Endodermal cell (in vitro differentiated cells): ENCODE results near the gene ADAMTS17. TPM values are rescaled to one million over a fixed set of nuclear protein-coding genes. Genes with fewer than 3 reads are reported as not detected.

Source experiments
- DNase-seq: peaks from one replicate; pipeline ENCODE4 v3.0.0-alpha.2; 2017
- H3K27ac ChIP-seq: 2 replicates; pipeline ENCODE4 v1.5.1; 2013; ENCODE audit warnings: mild to moderate bottlenecking, low read depth, low read length, moderate library complexity
- H3K27me3 ChIP-seq: 2 replicates; pipeline ENCODE4 v1.6.1; 2013; ENCODE audit warnings: mild to moderate bottlenecking, low read length, moderate library complexity; ENCODE audit not compliant: insufficient read depth, control insufficient read depth, poor library complexity, severe bottlenecking
- H3K36me3 ChIP-seq: 2 replicates; pipeline ENCODE4 v1.7.0; 2013; ENCODE audit warnings: mild to moderate bottlenecking, low read length, moderate library complexity; ENCODE audit not compliant: control insufficient read depth, insufficient read depth
- H3K4me1 ChIP-seq: one replicate; pipeline ENCODE4 v1.7.0; 2013; ENCODE audit warnings: low read length; ENCODE audit not compliant: control insufficient read depth, insufficient read depth
- H3K4me3 ChIP-seq: 2 replicates; pipeline ENCODE4 v1.5.1; 2013; ENCODE audit warnings: mild to moderate bottlenecking, low read length, moderate library complexity
- H3K9ac ChIP-seq: 2 replicates; pipeline ENCODE4 v1.6.1; 2013; ENCODE audit warnings: mild to moderate bottlenecking, low read length, moderate library complexity; ENCODE audit not compliant: poor library complexity, severe bottlenecking; ENCODE audit errors: extremely low read depth
- H3K9me3 ChIP-seq: 2 replicates; pipeline ENCODE4 v1.6.1; 2013; ENCODE audit warnings: mild to moderate bottlenecking, low read length, moderate library complexity; ENCODE audit not compliant: control insufficient read depth
- H3K27ac Mint-ChIP-seq: 2 replicates; pipeline ENCODE4 v1.8.0; 2020; ENCODE audit warnings: mixed read lengths
- H3K27me3 Mint-ChIP-seq: 2 replicates; pipeline ENCODE4 v1.8.0; 2021; ENCODE audit warnings: mild to moderate bottlenecking, mixed read lengths; ENCODE audit not compliant: insufficient read depth
- H3K36me3 Mint-ChIP-seq: 2 replicates; pipeline ENCODE4 v1.8.0; 2020; ENCODE audit warnings: low read depth, mixed read lengths
- H3K4me1 Mint-ChIP-seq: 2 replicates; pipeline ENCODE4 v1.8.0; 2020; ENCODE audit warnings: mixed read lengths
- H3K4me3 Mint-ChIP-seq: 2 replicates; pipeline ENCODE4 v1.8.0; 2020; ENCODE audit warnings: mild to moderate bottlenecking, moderate library complexity, mixed read lengths
- H3K9me3 Mint-ChIP-seq: 2 replicates; pipeline ENCODE4 v1.8.0; 2020; ENCODE audit warnings: mild to moderate bottlenecking, mixed read lengths
- WGBS, 2 experiments: methylation state at CpG; one replicate each; pipeline versions ENCODE4 v1.1.5 to v1.1.7; 2013; ENCODE audit warnings: missing lambda C conversion rate in 2 of 2, mixed read lengths in 1 of 2; ENCODE audit not compliant: insufficient coverage in 1 of 2, insufficient read length in 1 of 2; 5-methylcytosine and 5-hydroxymethylcytosine counted together
- total RNA-seq, 2 donors: library from RNA; stranded (reverse); fragmentation: NEBNext Ultra II Directional in 1 of 2; extraction: Animal tissue kit (Norgen Biotek cat#: 25700) in 1 of 2; gene quantifications; 2 replicates in 1 of 2; 3 replicates in 1 of 2; pipeline ENCODE4 v1.2.1, GENCODE V29; 2021
- TF ChIP-seq, protein P1 (sequence below): fragments of 200-600 bp; sonication (generic); conservative IDR thresholded peaks from 2 replicates; pipeline ENCODE4 v1.5.0; 2021; ENCODE audit warnings: antibody characterized with exemption, mild to moderate bottlenecking

Gene ADAMTS17
- total RNA-seq, 2 donors from 2014 or later: 0.82 to 2.3 TPM

- DNase-seq: peak; percentile 5
- Histone ChIP-seq H3K9me3 (no peaks in the 10 kb centered on the region), H3K9ac (no peak overlapping the region), H3K4me3 (no peak overlapping the region), H3K27me3 (no peaks in the 10 kb centered on the region), H3K36me3 (no peaks in the 10 kb centered on the region), H3K4me1 (no peaks in the 10 kb centered on the region), H3K27ac (no peak overlapping the region)
- H3K4me1 Mint-ChIP-seq: no peaks in the 10 kb centered on the region
- H3K27ac Mint-ChIP-seq: no peak overlapping the region
- 91 to 95% methylated on average over 6 to 8 of the region's 9 CpGs for WGBS, 2 experiments
- peaks cover 3% of the 10 kb centered on the region for H3K36me3 Mint-ChIP-seq
- H3K9me3 Mint-ChIP-seq: no peaks in the 10 kb centered on the region
- H3K4me3 Mint-ChIP-seq: no peak overlapping the region
- TF ChIP-seq, protein P1, sequence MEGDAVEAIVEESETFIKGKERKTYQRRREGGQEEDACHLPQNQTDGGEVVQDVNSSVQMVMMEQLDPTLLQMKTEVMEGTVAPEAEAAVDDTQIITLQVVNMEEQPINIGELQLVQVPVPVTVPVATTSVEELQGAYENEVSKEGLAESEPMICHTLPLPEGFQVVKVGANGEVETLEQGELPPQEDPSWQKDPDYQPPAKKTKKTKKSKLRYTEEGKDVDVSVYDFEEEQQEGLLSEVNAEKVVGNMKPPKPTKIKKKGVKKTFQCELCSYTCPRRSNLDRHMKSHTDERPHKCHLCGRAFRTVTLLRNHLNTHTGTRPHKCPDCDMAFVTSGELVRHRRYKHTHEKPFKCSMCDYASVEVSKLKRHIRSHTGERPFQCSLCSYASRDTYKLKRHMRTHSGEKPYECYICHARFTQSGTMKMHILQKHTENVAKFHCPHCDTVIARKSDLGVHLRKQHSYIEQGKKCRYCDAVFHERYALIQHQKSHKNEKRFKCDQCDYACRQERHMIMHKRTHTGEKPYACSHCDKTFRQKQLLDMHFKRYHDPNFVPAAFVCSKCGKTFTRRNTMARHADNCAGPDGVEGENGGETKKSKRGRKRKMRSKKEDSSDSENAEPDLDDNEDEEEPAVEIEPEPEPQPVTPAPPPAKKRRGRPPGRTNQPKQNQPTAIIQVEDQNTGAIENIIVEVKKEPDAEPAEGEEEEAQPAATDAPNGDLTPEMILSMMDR: no peak
- H3K27me3 Mint-ChIP-seq: no peaks in the 10 kb centered on the region
Measured at GRCh38 chr15:100252779-100253417, 88.9 kb downstream of the ADAMTS17 start.

DNA sequence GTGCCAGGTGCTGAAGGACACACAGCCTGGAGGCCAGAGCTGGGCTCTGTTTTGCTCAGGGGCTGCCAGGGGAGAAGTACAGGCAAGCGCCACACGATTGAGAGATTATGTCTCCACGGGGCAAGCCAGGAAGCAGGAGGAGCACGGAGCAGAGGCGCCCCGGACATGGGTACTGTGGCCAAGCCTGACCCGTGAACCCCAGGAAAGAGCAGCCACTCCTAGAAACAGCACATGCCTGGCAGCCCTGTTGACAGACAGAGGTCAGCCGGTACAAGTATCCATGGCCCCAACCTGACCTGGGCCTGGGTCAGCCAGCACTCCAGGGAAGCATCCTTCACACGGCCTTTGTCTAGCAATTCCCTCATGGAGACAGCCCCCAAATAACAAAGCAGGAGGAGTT, 89.4 kb downstream of the ADAMTS17 start:
- Mint-ChIP-seq H3K4me3 (no peak overlapping the region), H3K36me3 (no peaks in the 10 kb centered on the region), H3K9me3 (no peaks in the 10 kb centered on the region), H3K4me1 (no peaks in the 10 kb centered on the region), H3K27ac (no peak overlapping the region), H3K27me3 (no peaks in the 10 kb centered on the region)
- 88 to 93% methylated on average over 5 to 9 of the region's 9 CpGs for WGBS, 2 experiments
- Histone ChIP-seq H3K4me1 (no peaks in the 10 kb centered on the region), H3K36me3 (no peaks in the 10 kb centered on the region), H3K9ac (no peak overlapping the region), H3K4me3 (no peak overlapping the region), H3K27ac (no peak overlapping the region), H3K27me3 (no peaks in the 10 kb centered on the region), H3K9me3 (no peaks in the 10 kb centered on the region)
- peak; percentile 22 for DNase-seq
- TF ChIP-seq, protein P1: no peak

- TF ChIP-seq, protein P1: no peak
- H3K27me3 Mint-ChIP-seq: no peaks in the 10 kb centered on the region
- no peaks in the 10 kb centered on the region for H3K36me3 Mint-ChIP-seq
- Histone ChIP-seq H3K9me3 (no peaks in the 10 kb centered on the region), H3K36me3 (no peaks in the 10 kb centered on the region), H3K4me3 (no peak overlapping the region), H3K27me3 (no peaks in the 10 kb centered on the region), H3K9ac (no peak overlapping the region), H3K27ac (no peak overlapping the region), H3K4me1 (no peaks in the 10 kb centered on the region)
- no peak overlapping the region for H3K27ac Mint-ChIP-seq
- DNase-seq: peak; percentile 10
- 92 to 93% methylated on average over 5 to 10 of the region's 10 CpGs for WGBS, 2 experiments
- H3K4me1 Mint-ChIP-seq: no peaks in the 10 kb centered on the region
- no peaks in the 10 kb centered on the region for H3K9me3 Mint-ChIP-seq
- no peak overlapping the region for H3K4me3 Mint-ChIP-seq
Measured at GRCh38 chr15:100250176-100250800, 91.5 kb downstream of the ADAMTS17 start.
